Type B pancreatic cell (in vitro differentiated cells): ENCODE data around the gene NOTCH4. TPM values are rescaled to one million over a fixed set of nuclear protein-coding genes. Genes with fewer than 3 reads are reported as not detected.

Experiments used
- DNase-seq: peaks from one replicate; pipeline ENCODE4 v3.0.0; 2021; ENCODE audit warnings: mixed read lengths; ENCODE audit not compliant: unreplicated experiment; ENCODE audit errors: extremely low spot score
- H3K27ac Mint-ChIP-seq: 2 replicates; pipeline ENCODE4 v1.8.0; 2021; ENCODE audit warnings: mild to moderate bottlenecking, mixed read lengths
- H3K27me3 Mint-ChIP-seq: 2 replicates; pipeline ENCODE4 v1.8.0; 2021; ENCODE audit warnings: mixed read lengths
- H3K36me3 Mint-ChIP-seq: 2 replicates; pipeline ENCODE4 v1.8.0; 2021; ENCODE audit warnings: mixed read lengths
- H3K4me1 Mint-ChIP-seq: one replicate; pipeline ENCODE4 v1.8.0; 2021; ENCODE audit warnings: mixed read lengths; ENCODE audit not compliant: unreplicated experiment
- H3K4me3 Mint-ChIP-seq: 2 replicates; pipeline ENCODE4 v1.8.0; 2021; ENCODE audit warnings: mild to moderate bottlenecking, mixed read lengths
- H3K9me3 Mint-ChIP-seq: 2 replicates; pipeline ENCODE4 v1.8.0; 2021; ENCODE audit warnings: mixed read lengths
- CTCF ChIP-seq: fragments of 200-600 bp; sonication (generic); conservative IDR thresholded peaks from 2 replicates; pipeline ENCODE4 v1.5.0; 2021; ENCODE audit warnings: antibody characterized with exemption, mild to moderate bottlenecking
- total RNA-seq: library from RNA; stranded (reverse); gene quantifications from 2 replicates; pipeline ENCODE4 v1.2.1, GENCODE V29; 2021; ENCODE audit warnings: low replicate concordance

The NOTCH4 gene
- total RNA-seq, 1 donor from 2014 or later = 1.9 TPM

GRCh38 chr6:32152769-32153563 lies 70.9 kb downstream of the NOTCH4 start:
- TF ChIP-seq CTCF = no peak
- Mint-ChIP-seq H3K27me3 (peaks cover 17% of the 10 kb centered on the region), H3K9me3 (no peaks in the 10 kb centered on the region), H3K36me3 (peaks cover 14% of the 10 kb centered on the region), H3K4me3 (peak overlapping the region; percentile 100), H3K4me1 (peaks cover 40% of the 10 kb centered on the region), H3K27ac (peak overlapping the region; percentile 97)
- no peak for DNase-seq

- Mint-ChIP-seq H3K4me1 (peaks cover 40% of the 10 kb centered on the region), H3K4me3 (peak within 1 kb of the TSS; percentile 100), H3K36me3 (peaks cover 6% of the 10 kb centered on the region), H3K27me3 (peaks cover 17% of the 10 kb centered on the region), H3K27ac (peak within 1 kb of the TSS; percentile 97), H3K9me3 (no peaks in the 10 kb centered on the region)
- no peak for TF ChIP-seq CTCF
- no peak for DNase-seq
These were observed 71.8 kb downstream of the NOTCH4 start, which contains the start of gene PRRT1 for GRCh38 chr6:32151863-32152768. Gene PRRT1 (minus strand): TSS chr6:32151939. CDS start chr6:32151827, 112 bp downstream.

GRCh38 chr6:32151181-32151862 lies 72.5 kb downstream of the NOTCH4 start:
- H3K9me3 Mint-ChIP-seq = no peaks in the 10 kb centered on the region
- peak overlapping the region; percentile 24 for H3K27ac Mint-ChIP-seq
- peaks cover 21% of the 10 kb centered on the region for H3K27me3 Mint-ChIP-seq
- peaks cover 6% of the 10 kb centered on the region for H3K36me3 Mint-ChIP-seq
- peak overlapping the region; percentile 36 for H3K4me3 Mint-ChIP-seq
- DNase-seq = no peak
- no peak for TF ChIP-seq CTCF
- peaks cover 45% of the 10 kb centered on the region for H3K4me1 Mint-ChIP-seq

GRCh38 chr6:32149932-32150870 lies 73.7 kb downstream of the NOTCH4 start:
- H3K36me3 Mint-ChIP-seq = peaks cover under 1% of the 10 kb centered on the region

More at GRCh38 chr6:32149932-32150870, 73.7 kb downstream of the NOTCH4 start:
- Mint-ChIP-seq H3K27ac (peak overlapping the region; percentile 24), H3K9me3 (no peaks in the 10 kb centered on the region), H3K4me3 (no peak overlapping the region), H3K4me1 (peaks cover 44% of the 10 kb centered on the region), H3K27me3 (peaks cover 21% of the 10 kb centered on the region)
- no peak for TF ChIP-seq CTCF
- no peak for DNase-seq
